Osteocyte (in vitro differentiated cells): Measurements from ENCODE around the gene ARL5C. TPM values are rescaled to one million over a fixed set of nuclear protein-coding genes. Genes with fewer than 3 reads are reported as not detected.
"Not testable (repeated sequence)": the region's sequence is repeated elsewhere in the genome, so short reads cannot be mapped to it uniquely, and the experiment has no call there.

ENCODE experiments used
- DNase-seq: peaks from one replicate; pipeline ENCODE4 v3.0.0; 2021; ENCODE audit warnings: mixed read lengths; ENCODE audit not compliant: unreplicated experiment; ENCODE audit errors: extremely low spot score
- H3K27ac Mint-ChIP-seq: one replicate; pipeline ENCODE4 v1.8.0; 2021; ENCODE audit warnings: mild to moderate bottlenecking, mixed read lengths; ENCODE audit not compliant: unreplicated experiment
- H3K27me3 Mint-ChIP-seq: one replicate; pipeline ENCODE4 v1.8.0; 2021; ENCODE audit warnings: mixed read lengths; ENCODE audit not compliant: unreplicated experiment
- H3K36me3 Mint-ChIP-seq: one replicate; pipeline ENCODE4 v1.8.0; 2021; ENCODE audit warnings: mixed read lengths; ENCODE audit not compliant: unreplicated experiment
- H3K4me1 Mint-ChIP-seq: one replicate; pipeline ENCODE4 v1.8.0; 2021; ENCODE audit warnings: mixed read lengths; ENCODE audit not compliant: unreplicated experiment
- H3K4me3 Mint-ChIP-seq: one replicate; pipeline ENCODE4 v1.8.0; 2021; ENCODE audit warnings: mild to moderate bottlenecking, moderate library complexity, mixed read lengths; ENCODE audit not compliant: unreplicated experiment
- H3K9me3 Mint-ChIP-seq: one replicate; pipeline ENCODE4 v1.8.0; 2021; ENCODE audit warnings: mixed read lengths; ENCODE audit not compliant: unreplicated experiment
- CTCF ChIP-seq: fragments of 200-600 bp; sonication (generic); IDR thresholded peaks from 2 replicates; pipeline ENCODE4 v1.5.0; 2021; ENCODE audit warnings: antibody characterized with exemption, mild to moderate bottlenecking, moderate library complexity
- total RNA-seq: library from RNA; stranded (reverse); gene quantifications from 2 replicates; pipeline ENCODE4 v1.2.1, GENCODE V29; 2021

ARL5C gene
- total RNA-seq, 1 donor from 2014 or later: not detected

- peaks cover 10% of the 10 kb centered on the region for H3K4me1 Mint-ChIP-seq
- no peak overlapping the region for H3K27ac Mint-ChIP-seq
- no peak overlapping the region for H3K4me3 Mint-ChIP-seq
- no peaks in the 10 kb centered on the region for H3K27me3 Mint-ChIP-seq
- H3K9me3 Mint-ChIP-seq: no peaks in the 10 kb centered on the region
- no peak for DNase-seq
- no peak for TF ChIP-seq CTCF
- no peaks in the 10 kb centered on the region for H3K36me3 Mint-ChIP-seq
These were observed 39.5 kb downstream of the ARL5C start for GRCh38 chr17:39126436-39126835.

DNA sequence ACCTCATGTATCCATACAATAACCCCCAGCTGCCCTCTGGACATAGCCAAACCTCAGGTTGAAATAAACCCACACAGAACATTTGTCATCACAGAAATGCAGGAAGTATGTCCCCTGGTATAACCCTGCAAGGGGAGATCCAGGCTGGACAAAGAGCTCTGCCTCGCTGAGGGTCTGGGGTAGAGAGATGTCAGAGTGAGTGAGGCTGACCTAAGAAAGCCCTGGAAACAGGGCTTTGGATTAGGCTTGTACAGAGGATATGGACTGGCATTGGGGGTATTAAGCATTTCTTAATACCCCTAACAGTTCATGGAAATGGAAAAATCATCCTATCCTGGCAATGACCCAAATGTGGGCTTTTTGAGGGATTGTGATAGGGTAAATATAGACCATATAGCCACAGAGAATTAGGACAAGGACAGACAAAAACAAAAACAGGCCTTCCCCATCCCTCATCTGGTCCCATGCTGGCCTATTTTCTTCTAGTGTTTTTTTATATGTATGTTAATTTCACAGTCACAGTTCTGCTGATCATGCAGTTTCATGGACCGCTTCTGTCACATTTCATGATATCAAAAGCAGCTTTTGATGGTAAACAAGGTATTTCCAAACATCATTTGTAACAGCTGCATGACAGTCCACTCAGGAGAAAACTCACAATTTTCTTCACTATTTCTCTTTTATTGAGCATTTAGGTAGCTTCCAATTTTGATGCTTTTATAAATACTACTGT, 40.7 kb downstream of the ARL5C start:
- Mint-ChIP-seq H3K9me3 (no peaks in the 10 kb centered on the region), H3K27ac (no peak overlapping the region), H3K27me3 (no peaks in the 10 kb centered on the region), H3K36me3 (no peaks in the 10 kb centered on the region), H3K4me3 (no peak overlapping the region), H3K4me1 (peaks cover 1% of the 10 kb centered on the region)
- TF ChIP-seq CTCF: no peak
- no peak for DNase-seq

GRCh38 chr17:39123627-39124026, 42.3 kb downstream of the ARL5C start:
- no peaks in the 10 kb centered on the region for H3K9me3 Mint-ChIP-seq

DNA sequence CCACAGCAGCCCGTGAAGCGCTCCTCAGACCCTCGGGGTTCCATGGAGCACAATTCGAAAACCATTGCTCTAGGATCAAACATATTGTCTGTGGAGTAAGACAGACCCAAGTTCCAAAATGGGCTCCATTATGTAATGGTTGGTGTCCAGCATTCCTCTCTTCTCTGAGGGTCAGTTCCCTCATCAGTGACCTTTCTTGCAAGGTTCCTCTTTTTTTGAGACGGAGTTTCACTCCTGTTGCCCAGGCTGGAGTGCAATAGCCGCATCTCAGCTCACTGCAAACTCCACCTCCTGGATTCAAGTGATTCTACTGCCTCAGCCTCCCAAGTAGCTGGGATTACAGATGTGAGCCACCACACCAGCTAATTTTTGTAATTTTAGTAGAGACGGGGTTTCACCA, 43.0 kb downstream of the ARL5C start:
- Mint-ChIP-seq H3K27me3 (peaks cover 1% of the 10 kb centered on the region), H3K4me3 (no peak overlapping the region), H3K36me3 (no peaks in the 10 kb centered on the region), H3K27ac (no peak overlapping the region), H3K4me1 (no peaks in the 10 kb centered on the region), H3K9me3 (no peaks in the 10 kb centered on the region)
- TF ChIP-seq CTCF: no peak
- DNase-seq: no peak

More at GRCh38 chr17:39123627-39124026, 42.3 kb downstream of the ARL5C start:
- Mint-ChIP-seq H3K27ac (no peak overlapping the region), H3K36me3 (no peaks in the 10 kb centered on the region), H3K27me3 (no peaks in the 10 kb centered on the region), H3K4me1 (no peaks in the 10 kb centered on the region), H3K4me3 (no peak overlapping the region)
- no peak for DNase-seq
- no peak for TF ChIP-seq CTCF

DNA sequence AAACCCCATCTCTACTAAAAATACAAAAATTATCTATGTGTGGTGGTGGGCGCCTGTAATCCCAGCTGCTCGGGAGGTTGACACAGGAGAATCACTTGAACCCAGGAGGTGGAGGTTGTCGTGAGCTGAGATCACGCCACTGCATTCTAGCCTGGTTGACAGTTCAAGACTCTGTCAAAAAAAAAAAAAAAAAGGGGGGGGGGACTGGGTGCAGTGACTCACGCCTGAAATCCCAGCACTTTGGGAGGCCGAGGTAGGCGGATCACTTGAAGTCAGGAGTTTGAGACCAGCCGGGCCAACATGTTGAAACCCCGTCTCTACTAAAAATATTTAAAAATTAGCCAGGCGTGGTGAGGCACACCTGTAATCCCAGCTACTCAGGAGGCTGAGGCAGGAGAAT, 44.0 kb downstream of the ARL5C start:
- not testable (repeated sequence) for H3K4me3 Mint-ChIP-seq, H3K27ac Mint-ChIP-seq, DNase-seq, H3K4me1 Mint-ChIP-seq, H3K36me3 Mint-ChIP-seq, H3K27me3 Mint-ChIP-seq, H3K9me3 Mint-ChIP-seq
